HG02588 (cell line): Measurements from ENCODE around the gene CWC25.

ENCODE experiments used
- ATAC-seq: cut with Tn5 transposase; IDR thresholded peaks from one replicate; pipeline ENCODE4 v1.9.1; 2021; ENCODE audit warnings: mild to moderate bottlenecking, moderate library complexity; ENCODE audit not compliant: unreplicated experiment

The CWC25 gene

DNA sequence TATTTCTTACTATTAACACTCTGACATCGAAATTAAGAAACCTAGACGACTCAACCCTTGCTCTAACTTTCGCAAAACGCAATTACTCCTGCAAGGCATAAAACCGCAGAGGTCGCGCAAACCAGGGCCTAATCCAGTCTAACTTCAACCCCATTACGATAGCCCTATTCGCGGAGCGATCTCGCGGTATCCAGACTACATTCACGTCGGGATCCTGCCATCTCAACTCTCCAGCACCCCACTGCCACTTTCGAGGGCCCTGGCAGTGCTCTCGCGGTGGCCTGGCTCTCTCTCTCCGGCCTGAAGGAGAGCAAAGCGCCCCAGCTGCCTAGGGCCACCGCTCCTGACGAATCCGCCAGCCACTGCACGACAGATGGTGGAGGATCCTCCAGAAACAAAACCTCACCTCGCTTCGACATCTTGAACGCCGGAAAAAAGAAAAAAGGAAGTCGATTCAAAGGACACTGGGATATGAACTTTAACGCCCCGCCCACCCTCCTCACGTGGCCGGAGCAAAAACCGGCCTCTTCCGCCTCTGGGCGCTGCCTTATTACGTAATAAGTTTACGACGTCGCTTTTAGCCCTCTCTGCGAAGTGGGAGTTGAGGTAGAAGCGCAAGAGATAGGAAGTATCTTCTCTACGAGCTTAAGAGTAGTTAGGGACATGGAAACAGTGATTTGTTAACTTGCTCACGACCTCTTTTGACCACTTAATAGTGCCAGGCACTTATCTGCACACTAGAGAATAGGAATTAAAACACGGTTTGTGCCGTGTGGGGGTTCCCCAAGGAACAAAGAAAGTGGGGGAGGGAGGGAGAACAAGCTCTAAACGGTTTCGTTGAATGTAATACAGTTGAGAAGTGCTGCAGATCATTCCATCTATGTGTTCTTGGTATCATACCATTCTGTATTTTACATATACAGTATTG, 28.4 kb upstream of the CWC25 start, which contains the start of gene RPL23:
TSS of gene RPL23 (minus strand) at position 430 of the 928 bp plus-strand sequence. CDS start at position 419, 11 bp downstream.
- ATAC-seq = peak; percentile 81

DNA sequence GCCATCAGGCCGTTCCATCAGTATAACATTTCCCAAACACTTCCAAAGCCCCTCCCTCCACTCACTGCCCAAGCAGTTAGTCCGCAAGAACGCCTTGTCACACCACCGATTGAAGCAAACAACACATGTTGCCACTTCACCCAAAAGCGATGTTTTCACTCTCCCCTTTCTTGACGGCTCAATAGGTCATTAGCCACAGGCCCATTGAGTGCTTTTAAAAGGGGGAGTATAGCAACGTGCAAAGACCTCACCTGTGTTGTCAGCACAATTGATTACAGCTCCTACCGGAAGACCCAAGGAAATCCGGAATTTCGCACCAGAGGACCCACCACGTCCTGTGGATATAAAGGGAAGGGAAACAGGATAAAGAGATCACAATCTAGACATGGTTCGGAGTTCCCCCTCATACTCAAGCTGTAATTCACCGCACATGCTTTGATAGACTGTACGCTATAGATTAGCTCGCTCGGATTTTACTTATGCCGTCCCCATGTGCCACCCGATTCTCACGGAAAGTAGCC, 27.7 kb upstream of the CWC25 start:
- ATAC-seq = no peak

GRCh38 chr17:38851434-38851833, 26.3 kb upstream of the CWC25 start:
- ATAC-seq = no peak

GRCh38 chr17:38850374-38850773, 25.3 kb upstream of the CWC25 start:
- ATAC-seq = no peak

DNA sequence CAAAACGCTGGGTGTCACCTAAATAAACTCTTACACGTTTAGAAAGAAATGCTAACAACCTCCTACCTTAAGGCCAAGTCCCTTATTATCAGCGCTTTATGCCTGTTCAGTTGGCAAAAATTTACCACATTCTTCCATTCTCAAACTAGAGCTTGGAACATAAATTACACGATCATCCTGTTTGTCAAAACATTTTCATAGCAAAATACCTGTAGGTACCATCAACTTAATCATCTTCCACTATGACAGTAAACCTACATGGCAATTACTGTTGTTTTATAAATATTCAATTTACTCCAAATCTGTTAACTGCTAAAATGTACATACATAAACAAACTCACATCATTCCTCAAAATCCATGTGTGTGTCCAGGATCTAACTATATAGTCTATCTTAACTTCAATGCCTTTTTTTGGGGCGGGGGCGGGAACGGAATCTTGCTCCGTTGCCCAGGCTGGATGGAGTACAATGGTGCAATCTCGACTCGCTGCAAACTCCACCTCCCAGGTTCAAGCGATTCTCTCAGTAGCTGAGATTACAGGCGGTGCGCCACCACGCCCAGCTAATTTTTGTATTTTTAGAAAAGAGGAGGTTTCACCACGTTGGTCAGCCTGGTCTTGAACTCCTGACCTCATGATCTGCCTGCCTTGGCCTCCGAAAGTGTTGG, 24.0 kb upstream of the CWC25 start:
- no peak for ATAC-seq

- no peak for ATAC-seq
These were observed 23.4 kb upstream of the CWC25 start for GRCh38 chr17:38848557-38848891.

DNA sequence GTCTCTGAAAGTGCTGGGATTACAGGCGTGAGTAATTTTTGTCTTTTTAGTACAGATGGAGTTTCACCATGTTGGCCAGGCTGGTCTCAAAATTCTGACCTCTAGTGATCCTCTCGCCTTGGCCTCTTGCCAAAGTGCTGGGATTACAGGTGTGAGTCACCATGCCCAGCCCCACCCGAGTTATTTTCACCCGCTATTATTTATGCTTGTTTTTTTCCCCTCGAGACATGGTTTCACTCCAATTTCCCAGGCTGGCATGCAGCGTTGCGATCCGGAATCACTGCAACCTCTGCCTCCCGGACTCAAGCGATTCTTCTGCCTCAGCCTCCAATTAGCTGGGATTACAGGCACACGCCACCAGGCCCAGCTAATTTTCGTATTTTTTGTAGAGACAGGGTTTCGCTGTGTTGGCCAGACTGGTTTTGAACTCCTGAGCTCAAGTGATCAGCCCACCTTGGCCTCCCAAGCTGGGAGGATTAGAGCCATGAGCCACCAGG, 19.2 kb upstream of the CWC25 start:
- ATAC-seq = no peak

- no peak for ATAC-seq
These were observed 684 bp upstream of the CWC25 start for GRCh38 chr17:38825762-38826247.

GRCh38 chr17:38815576-38816193, 9.4 kb downstream of the CWC25 start:
- no peak for ATAC-seq

- ATAC-seq = no peak
These were observed 15.3 kb downstream of the CWC25 start for GRCh38 chr17:38809828-38810227.

DNA sequence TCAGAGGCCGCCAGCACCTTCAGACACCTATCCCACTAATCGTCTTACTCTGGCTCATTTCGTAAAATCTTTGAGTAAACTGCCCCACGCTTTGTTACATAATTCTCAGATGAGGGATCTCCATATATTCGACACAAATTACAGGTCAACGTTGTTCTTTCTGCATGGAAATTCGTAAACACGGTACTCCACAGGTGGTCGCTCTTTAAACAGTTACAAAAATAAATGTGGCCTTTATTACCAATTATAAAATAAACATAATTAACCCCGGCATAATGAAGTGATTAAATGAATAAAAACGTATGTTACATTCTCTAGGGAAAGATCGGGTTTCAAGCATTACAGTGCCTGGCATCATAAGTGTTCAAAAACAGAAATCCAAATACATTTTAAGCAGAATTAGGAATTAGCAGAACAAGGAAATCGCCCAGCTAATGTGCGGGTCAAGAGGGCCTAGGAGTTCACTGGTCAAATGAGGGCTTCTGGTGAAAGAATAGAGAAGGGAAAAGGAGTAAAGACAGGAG, 24.8 kb downstream of the CWC25 start:
- no peak for ATAC-seq

GRCh38 chr17:38799501-38800236, 25.5 kb downstream of the CWC25 start, which contains the start of gene PIP4K2B:
Gene PIP4K2B (minus strand): TSS chr17:38799556. CDS start chr17:38799424, 132 bp downstream.
- peak; percentile 78 for ATAC-seq

DNA sequence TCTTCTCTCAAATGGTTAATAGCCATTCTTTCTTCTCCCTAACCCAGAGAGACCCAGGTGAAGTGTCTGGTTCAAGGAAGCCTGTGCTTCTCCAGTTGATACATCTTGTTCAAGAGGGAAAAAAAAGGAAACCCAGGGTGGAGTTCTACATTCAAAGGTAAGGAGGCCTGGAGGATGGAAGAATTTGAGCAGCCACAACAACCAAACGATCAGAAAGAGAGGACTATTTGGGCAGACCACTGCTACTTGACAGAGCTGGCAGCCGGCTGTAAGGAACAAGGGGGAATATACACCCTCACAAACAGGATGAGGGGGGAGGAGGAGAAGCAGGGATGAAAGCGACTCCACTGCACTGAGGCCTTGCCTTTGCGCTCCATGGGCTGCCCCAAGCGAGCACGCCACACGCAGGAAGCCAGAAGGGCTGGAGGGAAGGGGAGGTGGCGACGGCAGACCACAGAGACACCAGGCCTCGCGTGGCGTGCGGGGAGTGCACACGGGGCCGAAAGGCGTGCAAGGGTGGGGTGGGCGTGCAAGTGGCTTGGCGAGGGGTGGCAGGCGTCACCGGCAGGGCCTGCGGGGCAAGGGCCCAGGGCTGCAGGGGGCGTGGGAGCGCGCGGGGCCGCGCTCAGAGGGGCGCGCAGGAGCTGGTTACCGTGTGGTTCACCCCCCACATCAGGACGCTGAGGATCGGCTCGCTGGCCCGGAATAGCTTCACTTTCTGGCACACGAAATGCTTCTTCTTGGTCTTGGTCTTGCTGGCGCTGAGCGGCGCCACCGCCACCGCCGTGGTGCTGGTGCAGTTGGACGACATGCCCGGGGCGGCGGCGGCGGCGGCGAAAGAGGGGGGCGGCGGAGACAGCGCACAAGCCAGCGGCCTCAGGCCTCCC, 26.3 kb downstream of the CWC25 start:
- ATAC-seq = peak; percentile 15

- ATAC-seq = no peak
These were observed 27.3 kb downstream of the CWC25 start for GRCh38 chr17:38797828-38798227.

GRCh38 chr17:38797158-38797490, 28.0 kb downstream of the CWC25 start:
- ATAC-seq = no peak

GRCh38 chr17:38796451-38797157, 28.5 kb downstream of the CWC25 start:
- no peak for ATAC-seq

- ATAC-seq = no peak
These were observed 30.9 kb downstream of the CWC25 start for GRCh38 chr17:38794221-38794620.

GRCh38 chr17:38791162-38791561, 34.0 kb downstream of the CWC25 start:
- ATAC-seq = no peak
